ENCODE results near the gene KDF1.
A peak's percentile ranks its signal among the peaks of the same experiment; 100 is the strongest.

Gene KDF1

GRCh38 chr1:26907071-26907917 is 53.0 kb downstream of the KDF1 start:
- no peaks in the 10 kb centered on the region for H3K9me3 ChIP-seq (ENCODE audit: low read length)

DNA sequence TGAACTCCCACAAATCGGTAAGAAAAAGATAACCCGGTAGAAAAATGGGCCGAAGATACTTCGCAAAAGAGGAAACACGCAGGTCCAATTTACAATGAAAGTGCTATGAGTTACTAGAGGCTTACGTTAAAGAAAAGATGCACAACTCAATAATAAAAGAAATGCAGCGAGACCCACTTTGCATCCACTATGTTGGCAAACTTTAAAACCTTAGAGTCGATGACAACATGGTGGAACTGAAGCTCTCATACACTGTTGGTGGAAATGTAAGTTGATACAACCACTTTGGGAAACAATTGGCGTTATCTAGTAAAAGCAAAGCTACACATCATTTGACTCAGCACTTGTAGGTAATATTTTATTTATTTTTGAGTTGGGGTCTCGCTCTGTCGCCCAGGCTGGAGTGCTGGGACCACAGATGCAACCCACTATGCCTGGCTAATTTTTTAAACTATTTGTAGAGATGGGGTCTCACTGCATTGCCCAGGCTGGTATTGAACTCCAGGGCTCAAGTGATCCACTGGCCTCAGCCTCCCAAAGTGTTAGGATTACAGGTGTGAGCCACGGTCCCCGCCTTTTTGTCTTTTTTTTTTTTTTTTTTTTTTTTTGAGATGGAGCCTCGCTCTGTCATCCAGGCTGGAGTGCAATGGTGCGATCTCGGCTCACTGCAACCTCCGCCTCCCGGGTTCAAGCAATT is 59.3 kb downstream of the KDF1 start:
- peak overlapping the region; percentile 87 for H3K4me2 ChIP-seq (ENCODE audit: low read length)
- peaks cover 2% of the 10 kb centered on the region; the same call in 1 of the 2 replicates for H3K27me3 ChIP-seq (ENCODE audit: insufficient read depth, low read length)
- H3F3A ChIP-seq (ENCODE audit: insufficient read depth, low read length) = no peaks in the 10 kb centered on the region
- H3K36me3 ChIP-seq (ENCODE audit: insufficient read depth, low read length) = peaks cover 9% of the 10 kb centered on the region
- peak overlapping the region; percentile 82 for H3K9ac ChIP-seq (ENCODE audit: low read length)
- no peak for TF ChIP-seq EZH2 (IDR thresholded peaks at IDR 0.05; ENCODE audit: borderline replicate concordance, low read length)
- TF ChIP-seq, protein P1, sequence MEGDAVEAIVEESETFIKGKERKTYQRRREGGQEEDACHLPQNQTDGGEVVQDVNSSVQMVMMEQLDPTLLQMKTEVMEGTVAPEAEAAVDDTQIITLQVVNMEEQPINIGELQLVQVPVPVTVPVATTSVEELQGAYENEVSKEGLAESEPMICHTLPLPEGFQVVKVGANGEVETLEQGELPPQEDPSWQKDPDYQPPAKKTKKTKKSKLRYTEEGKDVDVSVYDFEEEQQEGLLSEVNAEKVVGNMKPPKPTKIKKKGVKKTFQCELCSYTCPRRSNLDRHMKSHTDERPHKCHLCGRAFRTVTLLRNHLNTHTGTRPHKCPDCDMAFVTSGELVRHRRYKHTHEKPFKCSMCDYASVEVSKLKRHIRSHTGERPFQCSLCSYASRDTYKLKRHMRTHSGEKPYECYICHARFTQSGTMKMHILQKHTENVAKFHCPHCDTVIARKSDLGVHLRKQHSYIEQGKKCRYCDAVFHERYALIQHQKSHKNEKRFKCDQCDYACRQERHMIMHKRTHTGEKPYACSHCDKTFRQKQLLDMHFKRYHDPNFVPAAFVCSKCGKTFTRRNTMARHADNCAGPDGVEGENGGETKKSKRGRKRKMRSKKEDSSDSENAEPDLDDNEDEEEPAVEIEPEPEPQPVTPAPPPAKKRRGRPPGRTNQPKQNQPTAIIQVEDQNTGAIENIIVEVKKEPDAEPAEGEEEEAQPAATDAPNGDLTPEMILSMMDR (IDR thresholded peaks at IDR 0.05; ENCODE audit: low read length) = no peak
- peaks cover 23% of the 10 kb centered on the region for H3K4me1 ChIP-seq (ENCODE audit: insufficient read depth, low read length, severe bottlenecking)
- peak overlapping the region; percentile 44 for H3K27ac ChIP-seq (ENCODE audit: low read depth, low read length, poor library complexity, severe bottlenecking)
- no peaks in the 10 kb centered on the region for H3K9me3 ChIP-seq (ENCODE audit: low read length)
- H3K79me2 ChIP-seq (ENCODE audit: insufficient read depth, low read length) = peaks cover 13% of the 10 kb centered on the region
- no peaks in the 10 kb centered on the region for H3K9me2 ChIP-seq (ENCODE audit: low read depth, low read length)
- peak overlapping the region; percentile 97 for H3K4me3 ChIP-seq (ENCODE audit: low read depth, low read length, poor library complexity, severe bottlenecking)
- peak overlapping the region; percentile 99 for H2AFZ ChIP-seq (ENCODE audit: low read length)
- no peaks in the 10 kb centered on the region for H4K20me1 ChIP-seq (ENCODE audit: insufficient read depth, low read length)

More at GRCh38 chr1:26907071-26907917, 53.0 kb downstream of the KDF1 start:
- no peak for TF ChIP-seq EZH2 (IDR thresholded peaks at IDR 0.05; ENCODE audit: borderline replicate concordance, low read length)
- TF ChIP-seq, protein P1 (IDR thresholded peaks at IDR 0.05; ENCODE audit: low read length) = no peak
- Histone ChIP-seq H3K4me2 (ENCODE audit: low read length) (no peak overlapping the region), H3K27ac (ENCODE audit: low read depth, low read length, poor library complexity, severe bottlenecking) (no peak overlapping the region), H3K27me3 (ENCODE audit: insufficient read depth, low read length) (peaks cover 3% of the 10 kb centered on the region; the same call in 1 of the 2 replicates), H3K79me2 (ENCODE audit: insufficient read depth, low read length) (no peaks in the 10 kb centered on the region), H3K36me3 (ENCODE audit: insufficient read depth, low read length) (no peaks in the 10 kb centered on the region), H3K4me1 (ENCODE audit: insufficient read depth, low read length, severe bottlenecking) (no peaks in the 10 kb centered on the region), H3K9me2 (ENCODE audit: low read depth, low read length) (no peaks in the 10 kb centered on the region), H3K4me3 (ENCODE audit: low read depth, low read length, poor library complexity, severe bottlenecking) (no peak overlapping the region), H3F3A (ENCODE audit: insufficient read depth, low read length) (no peaks in the 10 kb centered on the region), H2AFZ (ENCODE audit: low read length) (no peak overlapping the region), H3K9ac (ENCODE audit: low read length) (no peak overlapping the region), H4K20me1 (ENCODE audit: insufficient read depth, low read length) (no peaks in the 10 kb centered on the region)

GRCh38 chr1:26900001-26900814 is 60.1 kb downstream of the KDF1 start, which contains the start of gene GPATCH3:
TSS of gene GPATCH3 (minus strand) at chr1:26900467. CDS start at chr1:26900442, 25 bp downstream.
- no peaks in the 10 kb centered on the region for H4K20me1 ChIP-seq (ENCODE audit: insufficient read depth, low read length)
- peak within 1 kb of the TSS; percentile 97 for H3K4me3 ChIP-seq (ENCODE audit: low read depth, low read length, poor library complexity, severe bottlenecking)
- H2AFZ ChIP-seq (ENCODE audit: low read length) = peak within 1 kb of the TSS; percentile 99
- peaks cover 14% of the 10 kb centered on the region for H3K36me3 ChIP-seq (ENCODE audit: insufficient read depth, low read length)
- TF ChIP-seq, protein P1 (IDR thresholded peaks at IDR 0.05; ENCODE audit: low read length) = no peak
- TF ChIP-seq EZH2 (IDR thresholded peaks at IDR 0.05; ENCODE audit: borderline replicate concordance, low read length) = no peak
- H3K27me3 ChIP-seq (ENCODE audit: insufficient read depth, low read length) = no peaks in the 10 kb centered on the region
- peaks cover 23% of the 10 kb centered on the region for H3K4me1 ChIP-seq (ENCODE audit: insufficient read depth, low read length, severe bottlenecking)
- H3K79me2 ChIP-seq (ENCODE audit: insufficient read depth, low read length) = peaks cover 13% of the 10 kb centered on the region
- no peaks in the 10 kb centered on the region for H3F3A ChIP-seq (ENCODE audit: insufficient read depth, low read length)
- H3K9ac ChIP-seq (ENCODE audit: low read length) = peak within 1 kb of the TSS; percentile 82
- H3K9me3 ChIP-seq (ENCODE audit: low read length) = no peaks in the 10 kb centered on the region
- H3K9me2 ChIP-seq (ENCODE audit: low read depth, low read length) = no peaks in the 10 kb centered on the region
- H3K27ac ChIP-seq (ENCODE audit: low read depth, low read length, poor library complexity, severe bottlenecking) = peak within 1 kb of the TSS; percentile 44
- peak within 1 kb of the TSS; percentile 87 for H3K4me2 ChIP-seq (ENCODE audit: low read length)
